GM19455 (cell line): ENCODE data around the gene OR12D3.
"Not testable (repeated sequence)": the region's sequence is repeated elsewhere in the genome, so short reads cannot be mapped to it uniquely, and the experiment has no call there.

Source experiments
- ATAC-seq: cut with Tn5 transposase; IDR thresholded peaks from one replicate; pipeline ENCODE4 v1.9.1; 2021; ENCODE audit not compliant: unreplicated experiment

The OR12D3 gene, protein sequence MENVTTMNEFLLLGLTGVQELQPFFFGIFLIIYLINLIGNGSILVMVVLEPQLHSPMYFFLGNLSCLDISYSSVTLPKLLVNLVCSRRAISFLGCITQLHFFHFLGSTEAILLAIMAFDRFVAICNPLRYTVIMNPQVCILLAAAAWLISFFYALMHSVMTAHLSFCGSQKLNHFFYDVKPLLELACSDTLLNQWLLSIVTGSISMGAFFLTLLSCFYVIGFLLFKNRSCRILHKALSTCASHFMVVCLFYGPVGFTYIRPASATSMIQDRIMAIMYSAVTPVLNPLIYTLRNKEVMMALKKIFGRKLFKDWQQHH

DNA sequence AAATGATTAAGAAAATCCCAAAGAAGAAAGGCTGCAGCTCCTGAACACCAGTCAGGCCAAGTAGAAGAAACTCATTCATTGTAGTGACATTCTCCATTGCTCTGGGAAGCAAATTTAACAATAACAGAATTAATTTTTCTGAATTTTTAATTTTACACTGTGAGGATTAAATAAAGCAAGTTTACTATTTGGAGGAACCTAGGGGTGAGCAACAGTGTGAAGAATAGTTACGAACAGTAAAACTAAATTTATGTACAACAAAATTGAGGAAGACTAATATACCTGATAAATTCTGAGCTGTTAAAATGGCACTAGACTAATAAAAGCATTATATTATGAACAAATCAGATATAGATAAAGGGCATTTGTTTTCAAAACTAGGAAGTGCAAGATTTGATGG is at the start of gene OR12D3:
Gene OR12D3 (minus strand): TSS at position 101 of the 400 bp plus-strand sequence. CDS start 4 bp downstream, at position 97.
- ATAC-seq, result no peak

DNA sequence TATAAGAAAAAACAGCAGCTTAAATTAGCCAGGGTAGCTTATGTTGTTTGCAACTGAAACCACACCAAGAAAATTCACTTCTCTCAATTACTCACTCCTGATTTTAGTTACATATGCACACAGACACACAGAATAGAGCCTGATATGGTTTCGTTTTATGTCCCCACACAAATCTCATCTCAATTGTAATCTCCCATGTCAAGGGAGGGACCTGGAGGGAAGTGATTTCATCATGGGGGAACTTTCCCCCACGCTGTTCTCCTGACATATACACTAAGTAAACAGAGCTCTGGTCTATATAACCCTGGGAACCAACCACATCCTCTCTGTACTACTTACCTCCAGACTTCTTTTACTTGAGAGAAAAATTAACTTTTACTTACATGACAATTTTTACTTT is 49.5 kb upstream of the OR12D3 start:
- no peak for ATAC-seq

DNA sequence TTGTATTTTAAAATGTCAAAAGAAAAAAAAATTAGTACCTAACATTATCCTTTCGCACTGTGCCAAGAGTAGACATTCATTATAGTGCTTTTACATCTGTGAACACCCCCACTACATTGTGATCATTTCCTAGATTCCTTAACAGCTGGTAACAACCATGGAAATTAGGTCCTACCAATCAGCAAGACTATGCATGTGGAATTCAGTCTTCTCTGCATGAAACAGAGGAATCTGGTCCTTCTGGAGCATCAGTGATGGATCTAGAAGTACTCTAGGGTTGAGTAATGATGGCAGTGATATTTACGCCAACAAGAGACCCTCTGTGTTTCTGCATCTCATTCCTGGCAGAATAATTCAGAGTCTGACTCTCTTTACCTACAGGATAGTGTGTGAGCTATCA is 49.1 kb upstream of the OR12D3 start:
- no peak for ATAC-seq

DNA sequence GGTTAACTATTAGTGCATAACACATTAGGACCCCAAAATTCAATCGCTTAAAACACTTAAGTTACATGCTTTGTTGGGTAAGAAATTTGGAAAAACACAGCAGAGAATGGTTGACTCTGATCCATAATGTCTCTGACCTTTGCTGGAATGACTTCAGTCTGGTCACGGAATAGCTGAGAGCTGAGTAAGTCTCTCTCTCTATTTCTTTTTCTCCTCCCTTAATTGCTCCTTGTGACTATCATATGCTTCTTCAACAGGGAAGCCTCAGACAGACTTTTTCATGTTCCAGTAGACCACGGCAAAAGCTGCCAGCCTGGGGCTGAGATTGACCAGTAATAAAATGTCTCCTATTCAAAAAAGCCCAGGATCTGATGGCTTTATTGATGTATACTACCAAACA is 44.4 kb upstream of the OR12D3 start:
- no peak for ATAC-seq

DNA sequence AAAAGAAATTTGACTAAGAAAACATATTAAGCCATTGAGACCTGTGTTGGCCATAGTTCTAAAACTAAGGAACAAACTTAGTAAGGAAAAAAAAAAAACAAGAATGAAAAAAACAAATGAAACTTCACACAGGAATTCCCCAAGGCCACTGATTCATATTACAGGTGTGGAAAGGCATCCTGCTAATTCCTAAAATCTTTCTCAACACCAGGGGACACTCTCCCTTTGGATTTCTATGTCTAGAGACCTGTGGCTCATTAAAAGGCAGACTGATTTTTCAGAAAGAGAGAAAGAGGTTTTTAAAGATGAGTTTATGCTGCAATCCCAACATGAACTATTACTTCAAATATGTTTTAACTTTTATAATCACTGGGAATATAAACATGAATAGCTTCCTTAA is 39.5 kb upstream of the OR12D3 start, which contains the start of gene OR12D1:
Gene OR12D1 (plus strand): TSS at position 341 of the 400 bp plus-strand sequence.
- no peak for ATAC-seq

DNA sequence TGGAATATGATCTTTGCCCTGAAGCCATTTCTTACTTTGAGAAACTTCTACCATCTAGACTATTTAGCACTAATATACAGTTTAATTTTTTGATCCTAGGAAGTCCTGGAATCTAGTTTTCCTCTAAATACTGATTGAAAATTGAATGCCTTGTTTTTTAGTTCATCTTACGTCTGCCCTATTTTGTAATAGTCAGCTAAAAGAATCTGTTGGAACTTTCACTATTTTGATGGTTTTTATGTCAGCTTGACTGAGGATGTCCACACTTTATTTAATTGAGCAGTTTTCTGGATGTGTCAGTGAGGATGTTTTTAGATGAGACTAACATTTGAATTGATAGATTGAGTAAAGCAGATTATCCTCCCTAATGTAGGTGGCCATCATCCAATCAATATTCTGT is 28.7 kb upstream of the OR12D3 start:
- no peak for ATAC-seq

DNA sequence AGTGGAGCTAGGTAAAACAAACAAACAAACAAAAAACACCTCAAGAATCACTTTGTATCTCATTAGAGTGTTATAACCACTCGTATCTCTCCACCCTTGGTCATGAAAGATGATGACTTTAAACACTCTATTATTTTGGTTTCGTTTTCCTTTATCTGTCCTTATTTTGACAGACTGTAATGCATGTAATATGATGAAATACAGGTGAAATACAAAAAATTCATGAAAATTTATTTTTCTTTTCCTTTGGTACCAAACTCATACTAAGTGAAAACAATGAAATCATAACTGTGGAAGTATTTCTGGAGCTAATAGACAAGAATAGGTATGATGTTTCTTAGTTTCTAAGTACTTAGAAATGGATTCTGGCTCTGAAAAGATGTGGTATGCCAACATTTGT is 24.4 kb upstream of the OR12D3 start:
- no peak for ATAC-seq

DNA sequence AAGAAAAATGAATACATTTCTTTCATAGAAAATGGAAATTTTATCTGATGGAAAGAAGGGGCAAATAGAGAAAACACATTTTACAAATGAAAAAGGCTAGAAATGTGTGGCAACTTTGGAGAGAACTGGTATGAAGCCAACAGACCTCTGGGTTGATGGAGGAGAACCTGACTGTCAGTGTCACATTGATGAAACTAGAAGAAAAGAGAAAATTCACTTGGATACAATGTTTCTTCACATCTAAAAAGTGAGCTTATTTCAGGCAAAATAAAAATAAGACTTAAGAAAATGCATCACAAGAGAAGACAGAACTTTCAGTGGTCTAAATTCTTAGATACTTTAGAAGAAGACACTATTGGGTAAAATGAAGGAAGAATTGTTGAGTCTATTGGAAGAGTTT is 20.2 kb upstream of the OR12D3 start, which contains the start of gene OR12D2:
Gene OR12D2 (plus strand): TSS at position 301 of the 400 bp plus-strand sequence. CDS start 1,069 bp downstream, outside the sequence.
- ATAC-seq, result no peak

DNA sequence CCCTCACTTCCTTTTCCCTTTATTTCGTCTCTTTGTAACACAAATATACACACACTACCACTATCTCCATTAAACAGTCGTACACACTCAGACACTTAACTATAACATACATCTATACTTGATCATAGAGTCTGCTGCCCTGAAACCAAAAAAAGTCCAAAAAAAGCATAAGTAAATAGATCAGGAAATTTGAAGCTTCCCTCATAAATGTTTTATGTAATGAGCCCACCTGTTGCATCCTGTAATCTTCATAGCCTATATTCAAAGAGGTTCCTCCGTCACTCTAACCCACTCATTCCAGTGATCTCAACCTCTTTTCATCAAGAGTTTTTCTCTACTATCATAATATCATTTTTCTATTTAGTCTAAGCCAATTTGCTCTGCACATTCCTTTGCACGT is 13.4 kb upstream of the OR12D3 start:
- no peak for ATAC-seq

DNA sequence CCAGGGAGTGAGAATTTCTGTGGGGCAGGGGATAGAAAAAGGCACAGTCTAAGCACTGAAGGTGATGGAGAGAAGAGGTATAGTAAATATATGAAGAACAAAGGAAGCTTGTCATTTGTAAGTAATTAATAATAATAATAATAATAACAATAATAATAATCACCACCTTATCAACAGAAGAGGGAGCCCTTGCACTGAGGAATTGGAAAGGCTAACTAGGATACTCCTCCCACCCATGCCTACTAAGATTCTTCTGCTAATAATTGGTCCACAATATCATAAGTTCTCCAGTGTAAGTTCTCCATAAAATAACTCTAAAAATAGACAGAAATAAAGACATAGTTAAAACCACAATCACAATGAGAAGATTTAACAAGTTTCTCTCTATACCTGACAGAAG is 912 bp upstream of the OR12D3 start:
- no peak for ATAC-seq

DNA sequence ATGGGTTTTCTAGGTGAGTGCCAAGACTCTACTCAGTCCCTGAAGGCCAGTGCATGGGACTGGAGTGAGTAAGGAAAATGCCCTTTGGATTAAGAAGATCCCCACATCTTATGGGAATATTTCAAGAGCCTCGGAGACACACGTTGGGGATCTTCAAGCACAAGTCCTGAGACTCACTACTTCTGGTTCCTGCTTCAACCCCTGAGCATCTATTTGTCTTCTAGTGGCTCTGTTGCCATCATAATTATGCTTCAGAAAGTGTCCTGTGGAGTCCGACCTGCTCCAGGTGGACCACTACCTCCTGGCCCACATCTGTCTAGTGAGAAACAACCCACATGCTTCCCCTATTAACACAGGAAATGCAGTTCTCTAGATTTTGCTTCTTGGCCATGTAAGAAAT is 6.3 kb downstream of the OR12D3 start, which contains the start of gene OR5V1:
Gene OR5V1 (minus strand): TSS at position 101 of the 400 bp plus-strand sequence. CDS start 12,670 bp downstream, outside the sequence.
- no peak for ATAC-seq

DNA sequence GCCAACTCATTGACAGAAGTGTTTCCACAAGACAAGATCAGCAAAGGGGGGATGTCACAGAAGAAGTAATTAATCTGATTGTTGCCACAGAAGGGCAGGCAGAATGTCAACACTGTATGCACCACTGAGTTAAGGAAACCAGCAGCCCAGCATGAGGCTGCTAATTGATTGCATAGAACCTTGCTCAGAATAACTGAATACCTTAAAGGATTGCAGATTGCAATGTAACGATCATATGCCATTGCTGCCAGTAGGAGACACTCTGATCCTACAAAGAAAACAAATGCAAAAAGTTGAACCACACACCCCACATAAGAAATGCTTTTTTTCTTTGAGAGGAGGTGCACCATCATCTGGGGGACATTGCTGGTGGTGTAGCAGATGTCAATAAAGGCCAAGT is 19.5 kb downstream of the OR12D3 start:
- no peak for ATAC-seq

DNA sequence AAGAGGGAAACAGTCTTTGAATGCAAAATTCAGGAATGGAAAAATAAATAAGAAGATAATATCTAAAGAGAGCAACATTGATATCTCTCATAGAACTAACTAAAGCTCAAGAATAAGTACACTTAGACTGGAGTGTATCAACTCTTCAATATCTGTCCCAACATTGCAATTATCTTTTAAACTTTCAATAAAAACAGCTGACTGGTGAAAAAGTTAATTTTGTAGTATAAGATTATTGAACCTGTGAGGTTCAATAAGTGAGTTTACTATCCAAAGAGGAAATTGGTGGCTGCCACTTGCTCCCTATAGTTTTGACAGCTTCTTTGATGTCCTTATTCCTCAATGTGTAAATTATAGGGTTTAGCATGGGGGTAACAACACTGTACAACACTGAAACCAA is 20.1 kb downstream of the OR12D3 start:
- ATAC-seq, result no peak

DNA sequence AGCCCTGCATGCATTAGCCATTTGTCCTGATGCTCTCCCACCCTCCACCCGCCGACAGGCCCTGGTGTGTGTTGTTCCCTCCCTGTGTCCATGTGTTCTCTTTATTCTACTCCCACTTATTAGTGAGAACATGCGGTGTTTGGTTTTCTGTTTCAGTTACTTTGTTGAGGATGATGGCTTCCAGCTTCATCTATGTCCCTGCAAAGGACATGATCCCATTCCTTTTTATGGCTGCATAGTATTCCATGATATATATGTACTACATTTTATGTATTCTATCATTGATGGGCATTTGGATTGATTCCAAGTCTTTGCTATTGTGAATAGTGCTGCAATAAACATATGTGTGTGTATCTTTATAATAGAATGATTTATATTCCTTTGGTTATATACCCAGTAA is 25.7 kb downstream of the OR12D3 start:
- ATAC-seq, result not testable (repeated sequence)

DNA sequence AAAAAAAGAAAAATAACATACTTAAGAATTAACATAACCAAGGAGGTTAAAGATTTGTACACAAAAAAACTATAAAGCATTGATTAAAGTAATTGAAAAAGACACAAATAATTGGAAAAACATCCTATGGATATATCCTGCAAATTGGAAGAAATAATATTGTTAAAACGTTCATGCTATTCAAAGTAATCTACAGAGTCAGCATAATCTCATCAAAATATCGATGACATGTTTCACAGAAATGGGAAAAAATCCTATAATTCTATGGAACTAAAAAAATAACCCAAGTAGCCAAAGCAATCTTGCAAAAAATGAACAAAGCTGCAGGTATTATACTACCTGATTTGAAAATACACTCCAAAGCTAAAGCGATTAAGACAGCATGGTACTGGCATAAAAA is 29.7 kb downstream of the OR12D3 start:
- no peak for ATAC-seq

DNA sequence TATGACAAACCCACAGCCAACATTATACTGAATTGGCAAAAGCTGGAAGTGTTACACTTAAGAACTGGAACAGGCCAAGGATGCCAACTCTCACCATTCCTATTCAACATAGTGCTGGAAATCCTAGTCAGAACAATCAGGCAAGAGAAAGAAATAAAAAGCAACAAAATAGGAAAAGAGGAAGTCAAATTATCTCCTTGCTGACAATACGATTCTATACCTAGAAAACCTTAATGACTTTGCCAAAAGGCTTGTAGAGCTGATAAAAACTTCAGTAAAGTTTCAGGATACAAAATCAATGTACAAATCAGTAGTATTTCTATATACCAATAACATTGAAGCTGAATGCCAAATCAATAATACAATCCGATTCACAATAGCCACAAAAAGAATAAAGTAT is 38.8 kb downstream of the OR12D3 start:
- ATAC-seq, result no peak

DNA sequence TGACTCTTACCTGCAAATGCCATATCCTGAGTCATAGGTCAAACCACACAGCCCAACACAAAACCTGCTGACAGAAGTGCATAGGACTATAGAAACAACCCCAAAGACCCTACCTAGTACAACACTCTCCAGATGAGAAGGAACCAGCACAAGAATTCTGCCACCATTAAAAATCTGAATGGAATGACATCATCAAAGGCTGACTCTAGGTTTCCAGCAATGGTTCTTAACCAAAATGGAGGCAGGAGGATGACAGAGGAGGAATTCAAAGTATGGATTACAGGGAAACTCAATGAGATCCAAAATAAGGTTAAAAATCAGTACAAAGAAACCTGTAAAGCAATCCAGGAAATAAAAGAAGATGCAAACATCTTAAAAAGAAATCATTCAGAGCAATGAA is 42.4 kb downstream of the OR12D3 start:
- no peak for ATAC-seq

DNA sequence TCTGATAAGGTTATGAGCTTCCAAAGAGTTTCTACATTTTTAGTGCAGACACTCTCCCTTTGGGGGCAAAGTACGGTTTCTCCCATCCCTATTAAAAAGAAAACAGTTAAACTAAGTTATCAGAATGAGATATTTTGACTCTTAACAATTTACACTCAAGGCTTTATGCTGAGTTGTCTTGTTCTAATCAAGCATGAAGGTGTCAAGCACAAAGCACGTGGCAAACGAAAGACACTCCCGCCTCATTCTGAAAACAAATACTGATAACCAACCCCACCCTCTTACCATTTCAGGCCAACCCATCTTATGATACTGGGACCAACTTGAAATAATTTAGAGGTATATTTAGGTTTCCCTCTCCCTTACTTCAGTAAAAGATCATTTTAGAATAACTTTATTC is 49.3 kb downstream of the OR12D3 start:
- ATAC-seq, result no peak
